ENCODE data around the gene PLD2. TPM values are rescaled to one million over a fixed set of nuclear protein-coding genes. Genes with fewer than 3 reads are reported as not detected.
A peak's percentile ranks its signal among the peaks of the same experiment; 100 is the strongest.

The PLD2 gene
- total and polyA plus RNA-seq, 9 of the 15 experiments (the other 6 are each of a cell fraction or from before 2014, with no cell fraction given) = 0.20 to 7.5 (median 3.3) TPM

DNA sequence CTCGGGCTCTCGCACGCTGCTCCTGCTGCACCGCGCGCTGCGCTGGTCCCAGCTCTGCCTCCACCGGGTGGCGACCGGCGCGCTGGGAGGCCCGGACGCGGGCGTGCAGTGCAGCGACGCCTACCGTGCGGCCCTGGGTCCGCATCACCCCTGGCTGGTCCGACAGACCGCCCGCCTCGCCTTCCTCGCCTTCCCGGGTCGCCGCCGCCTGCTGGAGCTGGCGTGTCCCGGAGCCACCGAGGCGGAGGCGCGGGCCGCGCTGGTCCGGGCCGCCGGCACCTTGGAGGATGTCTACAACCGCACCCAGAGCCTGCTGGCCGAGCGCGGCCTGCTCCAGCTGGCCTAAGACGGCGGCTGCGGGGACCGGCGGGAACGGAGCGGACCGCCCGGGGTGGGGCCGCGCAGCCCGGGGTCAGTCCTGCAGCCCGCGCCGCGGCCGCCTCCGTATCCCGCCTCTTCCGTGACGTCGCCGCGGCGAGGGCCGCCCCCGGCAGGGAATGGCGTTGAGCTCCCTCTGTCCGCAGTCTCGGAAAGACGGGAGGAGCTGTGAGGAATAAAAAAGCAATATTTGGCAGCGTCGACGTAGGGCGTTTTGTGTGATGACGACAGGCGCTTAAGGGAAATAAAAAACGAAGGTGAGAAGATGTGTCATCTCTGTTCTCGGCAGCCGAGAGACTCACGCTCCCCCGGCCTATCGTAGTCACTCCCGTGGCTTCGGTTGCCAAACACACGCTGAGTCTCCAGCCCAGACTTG lies 16.8 kb upstream of the PLD2 start (continued):
- TF ChIP-seq, protein P1, sequence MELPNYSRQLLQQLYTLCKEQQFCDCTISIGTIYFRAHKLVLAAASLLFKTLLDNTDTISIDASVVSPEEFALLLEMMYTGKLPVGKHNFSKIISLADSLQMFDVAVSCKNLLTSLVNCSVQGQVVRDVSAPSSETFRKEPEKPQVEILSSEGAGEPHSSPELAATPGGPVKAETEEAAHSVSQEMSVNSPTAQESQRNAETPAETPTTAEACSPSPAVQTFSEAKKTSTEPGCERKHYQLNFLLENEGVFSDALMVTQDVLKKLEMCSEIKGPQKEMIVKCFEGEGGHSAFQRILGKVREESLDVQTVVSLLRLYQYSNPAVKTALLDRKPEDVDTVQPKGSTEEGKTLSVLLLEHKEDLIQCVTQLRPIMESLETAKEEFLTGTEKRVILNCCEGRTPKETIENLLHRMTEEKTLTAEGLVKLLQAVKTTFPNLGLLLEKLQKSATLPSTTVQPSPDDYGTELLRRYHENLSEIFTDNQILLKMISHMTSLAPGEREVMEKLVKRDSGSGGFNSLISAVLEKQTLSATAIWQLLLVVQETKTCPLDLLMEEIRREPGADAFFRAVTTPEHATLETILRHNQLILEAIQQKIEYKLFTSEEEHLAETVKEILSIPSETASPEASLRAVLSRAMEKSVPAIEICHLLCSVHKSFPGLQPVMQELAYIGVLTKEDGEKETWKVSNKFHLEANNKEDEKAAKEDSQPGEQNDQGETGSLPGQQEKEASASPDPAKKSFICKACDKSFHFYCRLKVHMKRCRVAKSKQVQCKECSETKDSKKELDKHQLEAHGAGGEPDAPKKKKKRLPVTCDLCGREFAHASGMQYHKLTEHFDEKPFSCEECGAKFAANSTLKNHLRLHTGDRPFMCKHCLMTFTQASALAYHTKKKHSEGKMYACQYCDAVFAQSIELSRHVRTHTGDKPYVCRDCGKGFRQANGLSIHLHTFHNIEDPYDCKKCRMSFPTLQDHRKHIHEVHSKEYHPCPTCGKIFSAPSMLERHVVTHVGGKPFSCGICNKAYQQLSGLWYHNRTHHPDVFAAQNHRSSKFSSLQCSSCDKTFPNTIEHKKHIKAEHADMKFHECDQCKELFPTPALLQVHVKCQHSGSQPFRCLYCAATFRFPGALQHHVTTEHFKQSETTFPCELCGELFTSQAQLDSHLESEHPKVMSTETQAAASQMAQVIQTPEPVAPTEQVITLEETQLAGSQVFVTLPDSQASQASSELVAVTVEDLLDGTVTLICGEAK (IDR thresholded peaks at IDR 0.05) = 0 out of 2 replicates have a peak, but pooled peaks have one; percentile 48
- TF ChIP-seq, protein P1 (CRISPR knock-in tag; IDR thresholded peaks at IDR 0.05) = no peak
- TF ChIP-seq FIP1L1 (IDR thresholded peaks at IDR 0.05; ENCODE audit: low read depth, low read length, poor library complexity, severe bottlenecking) = peak; percentile 59
- TF ChIP-seq, protein P2, sequence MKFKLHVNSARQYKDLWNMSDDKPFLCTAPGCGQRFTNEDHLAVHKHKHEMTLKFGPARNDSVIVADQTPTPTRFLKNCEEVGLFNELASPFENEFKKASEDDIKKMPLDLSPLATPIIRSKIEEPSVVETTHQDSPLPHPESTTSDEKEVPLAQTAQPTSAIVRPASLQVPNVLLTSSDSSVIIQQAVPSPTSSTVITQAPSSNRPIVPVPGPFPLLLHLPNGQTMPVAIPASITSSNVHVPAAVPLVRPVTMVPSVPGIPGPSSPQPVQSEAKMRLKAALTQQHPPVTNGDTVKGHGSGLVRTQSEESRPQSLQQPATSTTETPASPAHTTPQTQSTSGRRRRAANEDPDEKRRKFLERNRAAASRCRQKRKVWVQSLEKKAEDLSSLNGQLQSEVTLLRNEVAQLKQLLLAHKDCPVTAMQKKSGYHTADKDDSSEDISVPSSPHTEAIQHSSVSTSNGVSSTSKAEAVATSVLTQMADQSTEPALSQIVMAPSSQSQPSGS (CRISPR knock-in tag; IDR thresholded peaks at IDR 0.05) = 0 out of 2 replicates have a peak, but pooled peaks have one; percentile 32
- TF ChIP-seq ZFX (CRISPR knock-in tag; IDR thresholded peaks at IDR 0.05) = peak; percentile 96
- TF ChIP-seq ELK1 (CRISPR knock-in tag; IDR thresholded peaks at IDR 0.05) = no peak
- TF ChIP-seq, protein P3, sequence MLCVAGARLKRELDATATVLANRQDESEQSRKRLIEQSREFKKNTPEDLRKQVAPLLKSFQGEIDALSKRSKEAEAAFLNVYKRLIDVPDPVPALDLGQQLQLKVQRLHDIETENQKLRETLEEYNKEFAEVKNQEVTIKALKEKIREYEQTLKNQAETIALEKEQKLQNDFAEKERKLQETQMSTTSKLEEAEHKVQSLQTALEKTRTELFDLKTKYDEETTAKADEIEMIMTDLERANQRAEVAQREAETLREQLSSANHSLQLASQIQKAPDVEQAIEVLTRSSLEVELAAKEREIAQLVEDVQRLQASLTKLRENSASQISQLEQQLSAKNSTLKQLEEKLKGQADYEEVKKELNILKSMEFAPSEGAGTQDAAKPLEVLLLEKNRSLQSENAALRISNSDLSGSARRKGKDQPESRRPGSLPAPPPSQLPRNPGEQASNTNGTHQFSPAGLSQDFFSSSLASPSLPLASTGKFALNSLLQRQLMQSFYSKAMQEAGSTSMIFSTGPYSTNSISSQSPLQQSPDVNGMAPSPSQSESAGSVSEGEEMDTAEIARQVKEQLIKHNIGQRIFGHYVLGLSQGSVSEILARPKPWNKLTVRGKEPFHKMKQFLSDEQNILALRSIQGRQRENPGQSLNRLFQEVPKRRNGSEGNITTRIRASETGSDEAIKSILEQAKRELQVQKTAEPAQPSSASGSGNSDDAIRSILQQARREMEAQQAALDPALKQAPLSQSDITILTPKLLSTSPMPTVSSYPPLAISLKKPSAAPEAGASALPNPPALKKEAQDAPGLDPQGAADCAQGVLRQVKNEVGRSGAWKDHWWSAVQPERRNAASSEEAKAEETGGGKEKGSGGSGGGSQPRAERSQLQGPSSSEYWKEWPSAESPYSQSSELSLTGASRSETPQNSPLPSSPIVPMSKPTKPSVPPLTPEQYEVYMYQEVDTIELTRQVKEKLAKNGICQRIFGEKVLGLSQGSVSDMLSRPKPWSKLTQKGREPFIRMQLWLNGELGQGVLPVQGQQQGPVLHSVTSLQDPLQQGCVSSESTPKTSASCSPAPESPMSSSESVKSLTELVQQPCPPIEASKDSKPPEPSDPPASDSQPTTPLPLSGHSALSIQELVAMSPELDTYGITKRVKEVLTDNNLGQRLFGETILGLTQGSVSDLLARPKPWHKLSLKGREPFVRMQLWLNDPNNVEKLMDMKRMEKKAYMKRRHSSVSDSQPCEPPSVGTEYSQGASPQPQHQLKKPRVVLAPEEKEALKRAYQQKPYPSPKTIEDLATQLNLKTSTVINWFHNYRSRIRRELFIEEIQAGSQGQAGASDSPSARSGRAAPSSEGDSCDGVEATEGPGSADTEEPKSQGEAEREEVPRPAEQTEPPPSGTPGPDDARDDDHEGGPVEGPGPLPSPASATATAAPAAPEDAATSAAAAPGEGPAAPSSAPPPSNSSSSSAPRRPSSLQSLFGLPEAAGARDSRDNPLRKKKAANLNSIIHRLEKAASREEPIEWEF (CRISPR knock-in tag; IDR thresholded peaks at IDR 0.05) = no peak
- TF ChIP-seq RB1 (IDR thresholded peaks at IDR 0.05; ENCODE audit: low read depth) = peak; percentile 85; the same call in 1 of the 2 replicates
- TF ChIP-seq PHTF2 (CRISPR knock-in tag; IDR thresholded peaks at IDR 0.05) = no peak
